Esophagus muscularis mucosa (tissue), 4 donors: ENCODE measurements around the gene DDX31. TPM values are rescaled to one million over a fixed set of nuclear protein-coding genes. Genes with fewer than 3 reads are reported as not detected.
A peak's percentile ranks its signal among the peaks of the same experiment; 100 is the strongest.
"Not testable (repeated sequence)": the region's sequence is repeated elsewhere in the genome, so short reads cannot be mapped to it uniquely, and the experiment has no call there.

Source experiments
- DNase-seq: peaks from one replicate; pipeline ENCODE4 v3.0.0-alpha.2; 2017; ENCODE audit errors: extremely low spot score
- H3K27ac ChIP-seq, 4 donors: fragments of 200-600 bp; sonication (generic); replicated peaks in 1 of 4; 1 replicate in 3 of 4; 2 replicates in 1 of 4; pipeline ENCODE4 v1.5.1; 2016 to 2019; ENCODE audit warnings: mild to moderate bottlenecking in 1 of 4
- H3K27me3 ChIP-seq, 4 donors: fragments of 200-600 bp; sonication (generic); one replicate each; pipeline versions ENCODE4 v1.5.1 to v1.6.0; 2016 to 2019
- H3K36me3 ChIP-seq, 4 donors: fragments of 200-600 bp; sonication (generic); one replicate each; pipeline ENCODE4 v1.5.1; 2016 to 2019
- H3K4me1 ChIP-seq, 4 donors: fragments of 200-600 bp; sonication (generic); one replicate each; pipeline ENCODE4 v1.5.1; 2016 to 2019
- H3K4me3 ChIP-seq, 4 donors: fragments of 200-600 bp; sonication (generic); 1 replicate in 2 of 4; 2 replicates in 2 of 4; pipeline ENCODE4 v1.5.1; 2016 to 2019; ENCODE audit warnings: mild to moderate bottlenecking in 4 of 4, moderate library complexity in 1 of 4
- H3K9me3 ChIP-seq, 4 donors: fragments of 200-600 bp; sonication (generic); 1 replicate in 3 of 4; 2 replicates in 1 of 4; pipeline ENCODE4 v1.5.1; 2016 to 2019
- EP300 ChIP-seq: sonication (generic); formaldehyde crosslinking; IDR thresholded peaks from one replicate; pipeline ENCODE4 v1.6.1; 2017; ENCODE audit warnings: antibody characterized with exemption
- POLR2A ChIP-seq: fragments of 450-650 bp; IDR thresholded peaks from one replicate; pipeline ENCODE4 v1.6.1; 2017; ENCODE audit warnings: antibody characterized with exemption, moderate library complexity, mild to moderate bottlenecking, low read depth
- POLR2AphosphoS5 ChIP-seq, 2 donors: sonication (generic); formaldehyde crosslinking; IDR thresholded peaks; one replicate each; pipeline ENCODE4 v1.6.1; 2017; ENCODE audit warnings: antibody characterized with exemption in 2 of 2
- WGBS: methylation state at CpG from one replicate; pipeline ENCODE4 v1.1.5; 2018; 5-methylcytosine and 5-hydroxymethylcytosine counted together
- intact Hi-C: fragments of 100-400 bp; cut with DNase I; formaldehyde crosslinking; loops from one replicate; pipeline ENCODE4 v1.15.1; 2023
- total RNA-seq, 4 donors: library from RNA; depleted of rRNA; stranded (reverse); fragments of >200 nt; gene quantifications; one replicate each; pipeline versions ENCODE4 v1.1.0 to v1.2.1, GENCODE V29; 2016
- TF ChIP-seq, protein P1 (sequence below), 3 experiments: fragments of 200-600 bp in 2 of 3; fragments of 450-650 bp in 1 of 3; sonication (generic) in 2 of 3; IDR thresholded peaks; one replicate each; pipeline ENCODE4 v1.5.1; 2017 to 2019; ENCODE audit warnings: antibody characterized with exemption in 3 of 3, mild to moderate bottlenecking in 2 of 3, moderate library complexity in 1 of 3

DDX31 gene
- total RNA-seq, result 1 to 10 TPM; 6.6 to 7.8 (median 7.5) TPM

DNA sequence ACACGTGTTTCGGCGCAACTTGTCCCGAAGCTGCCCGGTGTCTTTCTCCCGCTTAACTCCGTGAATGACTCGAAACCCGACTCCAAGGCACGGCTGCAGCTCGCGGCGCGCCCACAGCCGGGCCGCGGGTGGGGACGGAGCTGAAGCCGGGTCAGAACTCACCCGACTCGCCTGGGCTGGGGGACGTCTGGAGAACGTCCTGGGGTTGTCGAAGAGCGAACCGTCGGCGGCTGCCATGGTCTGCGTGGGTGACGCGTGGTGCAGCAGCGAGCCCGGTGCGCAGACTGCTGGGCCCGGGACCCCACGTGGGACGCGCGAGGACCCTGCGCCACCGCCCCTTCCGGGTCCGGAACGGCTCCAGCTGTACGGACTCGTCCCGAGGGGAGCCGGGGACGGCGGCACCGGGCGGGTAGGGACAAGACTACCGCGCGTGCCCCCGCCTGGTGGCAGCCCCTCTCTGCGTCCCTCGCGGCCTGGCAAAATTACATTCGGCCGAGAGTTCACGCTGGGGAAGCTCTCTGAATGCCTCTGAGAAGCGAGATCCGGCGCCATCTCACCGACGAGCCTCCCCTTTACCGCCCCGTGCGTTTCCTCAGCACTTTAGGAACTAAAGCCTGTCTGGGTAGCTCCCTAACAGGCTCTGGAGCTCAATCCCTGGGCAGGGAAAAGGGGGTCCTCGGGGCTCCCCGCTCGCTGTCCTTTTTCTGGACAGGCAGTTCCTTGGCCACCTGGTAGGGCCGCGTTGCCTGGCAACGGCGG is at the start of gene DDX31:
Gene DDX31, minus strand, starts transcription at position 286 of the 759 bp plus-strand sequence. Its CDS starts 49 bp downstream, at position 237.
- no peaks in the 10 kb centered on the region for H3K9me3 ChIP-seq
- TF ChIP-seq POLR2AphosphoS5 (IDR thresholded peaks at IDR 0.05), result peak; percentile 53 to 82
- TF ChIP-seq, protein P1, sequence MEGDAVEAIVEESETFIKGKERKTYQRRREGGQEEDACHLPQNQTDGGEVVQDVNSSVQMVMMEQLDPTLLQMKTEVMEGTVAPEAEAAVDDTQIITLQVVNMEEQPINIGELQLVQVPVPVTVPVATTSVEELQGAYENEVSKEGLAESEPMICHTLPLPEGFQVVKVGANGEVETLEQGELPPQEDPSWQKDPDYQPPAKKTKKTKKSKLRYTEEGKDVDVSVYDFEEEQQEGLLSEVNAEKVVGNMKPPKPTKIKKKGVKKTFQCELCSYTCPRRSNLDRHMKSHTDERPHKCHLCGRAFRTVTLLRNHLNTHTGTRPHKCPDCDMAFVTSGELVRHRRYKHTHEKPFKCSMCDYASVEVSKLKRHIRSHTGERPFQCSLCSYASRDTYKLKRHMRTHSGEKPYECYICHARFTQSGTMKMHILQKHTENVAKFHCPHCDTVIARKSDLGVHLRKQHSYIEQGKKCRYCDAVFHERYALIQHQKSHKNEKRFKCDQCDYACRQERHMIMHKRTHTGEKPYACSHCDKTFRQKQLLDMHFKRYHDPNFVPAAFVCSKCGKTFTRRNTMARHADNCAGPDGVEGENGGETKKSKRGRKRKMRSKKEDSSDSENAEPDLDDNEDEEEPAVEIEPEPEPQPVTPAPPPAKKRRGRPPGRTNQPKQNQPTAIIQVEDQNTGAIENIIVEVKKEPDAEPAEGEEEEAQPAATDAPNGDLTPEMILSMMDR (IDR thresholded peaks at IDR 0.05), result no peak
- TF ChIP-seq EP300, result no peak
- TF ChIP-seq POLR2A, result peak; percentile 5
- under 1% methylated on average over 52 of the region's 77 CpGs for WGBS
- H3K4me1 ChIP-seq, result peaks cover 22 to 64% (median 44%) of the 10 kb centered on the region in 4 donors
- peak within 1 kb of the TSS; percentile 87 to 98 (median 96) for H3K4me3 ChIP-seq
- intact Hi-C loops, result loop anchor here (2.0 to 10.0 kb wide), 3 partner anchors 95 to 207 kb away; partner anchors contain the start of genes AK8 and SPACA9
- H3K27ac ChIP-seq, result peak within 1 kb of the TSS; percentile 91 to 99 (median 94)
- DNase-seq, result peak; percentile 95
- H3K27me3 ChIP-seq, result no peaks in the 10 kb centered on the region
- H3K36me3 ChIP-seq, result peaks cover 0 to 3% (median 0%) of the 10 kb centered on the region in 4 donors

- H3K4me1 ChIP-seq, intact Hi-C loops, H3K9me3 ChIP-seq, DNase-seq, H3K4me3 ChIP-seq, H3K27ac ChIP-seq, H3K36me3 ChIP-seq: not testable (repeated sequence)
- WGBS, result 75% methylated on average over 8 of the region's 8 CpGs
- H3K27me3 ChIP-seq, result peaks cover 0 to 47% (median 0%) of the 10 kb centered on the region in 4 donors
These were observed 48.7 kb upstream of the DDX31 start for GRCh38 chr9:132718381-132718928.

- H3K4me1 ChIP-seq, result no peaks in the 10 kb centered on the region
- no peak overlapping the region for H3K4me3 ChIP-seq
- WGBS, result 67% methylated on average over 13 of the region's 13 CpGs
- no peaks in the 10 kb centered on the region for H3K9me3 ChIP-seq
- DNase-seq, result no peak
- intact Hi-C loops, result no loop called here
- TF ChIP-seq, protein P1 (IDR thresholded peaks at IDR 0.05), result no peak
- TF ChIP-seq POLR2AphosphoS5 (IDR thresholded peaks at IDR 0.05) (no peak), POLR2A (no peak), EP300 (no peak)
- no peaks in the 10 kb centered on the region for H3K36me3 ChIP-seq
- no peak overlapping the region for H3K27ac ChIP-seq
- peaks cover 0 to 45% (median 0%) of the 10 kb centered on the region in 4 donors for H3K27me3 ChIP-seq
These were observed 47.7 kb upstream of the DDX31 start for GRCh38 chr9:132717326-132717945.

DNA sequence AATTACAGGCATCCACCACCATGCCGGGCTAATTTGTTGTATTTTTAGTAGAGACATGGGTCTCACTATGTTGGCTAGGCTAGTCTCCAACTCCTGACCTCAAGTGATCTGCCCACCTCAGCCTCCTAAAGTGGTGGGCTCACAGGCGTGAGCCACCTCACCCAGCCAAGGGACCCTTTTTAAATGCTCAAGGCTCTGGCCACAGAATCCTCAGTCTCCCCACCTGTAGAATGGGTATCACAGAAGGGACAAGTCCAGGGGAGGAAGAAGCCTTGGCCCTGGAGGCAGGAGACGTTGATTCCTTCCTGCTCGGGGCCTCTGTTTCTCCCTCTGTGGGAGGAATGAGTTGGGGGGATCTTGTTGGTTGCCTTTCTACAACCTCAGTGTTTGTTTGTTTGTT is 46.2 kb upstream of the DDX31 start:
- 95% methylated on average over 4 of the region's 4 CpGs for WGBS
- H3K9me3 ChIP-seq, result no peaks in the 10 kb centered on the region
- no peak overlapping the region for H3K4me3 ChIP-seq
- no peaks in the 10 kb centered on the region for H3K36me3 ChIP-seq
- TF ChIP-seq POLR2AphosphoS5 (IDR thresholded peaks at IDR 0.05), result no peak
- TF ChIP-seq EP300, result no peak
- TF ChIP-seq POLR2A, result no peak
- TF ChIP-seq, protein P1 (IDR thresholded peaks at IDR 0.05), result no peak
- H3K27me3 ChIP-seq, result peaks cover 0 to 35% (median 0%) of the 10 kb centered on the region in 4 donors
- no peak for DNase-seq
- intact Hi-C loops, result no loop called here
- H3K27ac ChIP-seq, result no peak overlapping the region
- H3K4me1 ChIP-seq, result no peaks in the 10 kb centered on the region

- no peaks in the 10 kb centered on the region for H3K4me1 ChIP-seq
- no peak overlapping the region for H3K27ac ChIP-seq
- WGBS, result 82% methylated on average over 5 of the region's 5 CpGs
- TF ChIP-seq, protein P1 (IDR thresholded peaks at IDR 0.05), result no peak
- TF ChIP-seq EP300 (no peak), POLR2AphosphoS5 (IDR thresholded peaks at IDR 0.05) (no peak), POLR2A (no peak)
- no peaks in the 10 kb centered on the region for H3K9me3 ChIP-seq
- H3K27me3 ChIP-seq, result peaks cover 0 to 28% (median 0%) of the 10 kb centered on the region in 4 donors
- peak; percentile 37 for DNase-seq
- intact Hi-C loops, result no loop called here
- H3K4me3 ChIP-seq, result no peak overlapping the region
- H3K36me3 ChIP-seq, result no peaks in the 10 kb centered on the region
These were observed 43.0 kb upstream of the DDX31 start for GRCh38 chr9:132712753-132713152.
